ENCODE measurements around the gene RBM46. TPM values are rescaled to one million over a fixed set of nuclear protein-coding genes. Genes with fewer than 3 reads are reported as not detected.

The RBM46 gene, protein sequence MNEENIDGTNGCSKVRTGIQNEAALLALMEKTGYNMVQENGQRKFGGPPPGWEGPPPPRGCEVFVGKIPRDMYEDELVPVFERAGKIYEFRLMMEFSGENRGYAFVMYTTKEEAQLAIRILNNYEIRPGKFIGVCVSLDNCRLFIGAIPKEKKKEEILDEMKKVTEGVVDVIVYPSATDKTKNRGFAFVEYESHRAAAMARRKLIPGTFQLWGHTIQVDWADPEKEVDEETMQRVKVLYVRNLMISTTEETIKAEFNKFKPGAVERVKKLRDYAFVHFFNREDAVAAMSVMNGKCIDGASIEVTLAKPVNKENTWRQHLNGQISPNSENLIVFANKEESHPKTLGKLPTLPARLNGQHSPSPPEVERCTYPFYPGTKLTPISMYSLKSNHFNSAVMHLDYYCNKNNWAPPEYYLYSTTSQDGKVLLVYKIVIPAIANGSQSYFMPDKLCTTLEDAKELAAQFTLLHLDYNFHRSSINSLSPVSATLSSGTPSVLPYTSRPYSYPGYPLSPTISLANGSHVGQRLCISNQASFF
- total RNA-seq, result not detected in 2 replicates

DNA sequence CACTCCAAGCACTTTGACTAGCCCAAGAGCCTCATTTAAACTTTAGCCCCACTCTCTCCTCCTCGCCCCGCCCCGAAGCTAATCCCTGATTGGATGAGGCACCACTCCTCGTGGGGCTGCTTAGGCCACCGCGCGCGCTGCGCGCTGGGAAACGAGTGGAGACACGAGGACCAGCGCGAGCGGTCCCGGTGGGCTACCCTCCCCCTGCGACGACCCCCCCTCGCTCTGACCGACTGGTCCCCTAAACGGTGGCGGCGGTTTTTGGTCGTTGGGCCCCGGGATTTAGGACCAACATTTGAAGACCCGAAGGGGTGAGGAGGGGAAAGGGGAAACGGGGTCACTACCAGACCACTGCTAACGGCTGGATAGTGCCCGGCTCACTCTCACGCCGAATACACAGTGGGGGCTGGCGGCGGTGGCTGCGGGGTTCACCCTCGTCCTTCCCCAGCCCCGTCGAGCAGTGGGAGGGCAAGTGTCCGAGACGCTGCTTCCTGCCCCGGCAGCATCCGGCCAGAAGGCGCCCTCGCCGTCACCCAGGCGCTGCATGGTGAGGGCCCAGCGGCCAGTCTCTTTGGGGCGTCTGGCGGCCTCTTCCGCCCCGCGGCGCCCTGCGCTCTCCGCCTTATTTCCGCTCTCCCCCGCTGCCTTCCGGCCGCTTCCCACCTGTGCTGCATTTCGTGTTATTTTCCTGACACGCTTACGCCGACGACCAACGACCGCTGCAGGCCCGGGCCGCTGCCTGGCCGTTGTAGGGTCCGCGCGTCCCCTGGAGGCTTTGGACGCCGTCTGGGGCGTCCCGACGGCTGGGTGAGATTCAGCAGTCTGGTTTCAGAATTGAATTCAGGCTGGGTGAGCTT, at the start of gene RBM46:
RBM46 (plus strand) TSS at position 147 of the 857 bp plus-strand sequence. CDS start 15,481 bp downstream, outside the sequence.

DNA sequence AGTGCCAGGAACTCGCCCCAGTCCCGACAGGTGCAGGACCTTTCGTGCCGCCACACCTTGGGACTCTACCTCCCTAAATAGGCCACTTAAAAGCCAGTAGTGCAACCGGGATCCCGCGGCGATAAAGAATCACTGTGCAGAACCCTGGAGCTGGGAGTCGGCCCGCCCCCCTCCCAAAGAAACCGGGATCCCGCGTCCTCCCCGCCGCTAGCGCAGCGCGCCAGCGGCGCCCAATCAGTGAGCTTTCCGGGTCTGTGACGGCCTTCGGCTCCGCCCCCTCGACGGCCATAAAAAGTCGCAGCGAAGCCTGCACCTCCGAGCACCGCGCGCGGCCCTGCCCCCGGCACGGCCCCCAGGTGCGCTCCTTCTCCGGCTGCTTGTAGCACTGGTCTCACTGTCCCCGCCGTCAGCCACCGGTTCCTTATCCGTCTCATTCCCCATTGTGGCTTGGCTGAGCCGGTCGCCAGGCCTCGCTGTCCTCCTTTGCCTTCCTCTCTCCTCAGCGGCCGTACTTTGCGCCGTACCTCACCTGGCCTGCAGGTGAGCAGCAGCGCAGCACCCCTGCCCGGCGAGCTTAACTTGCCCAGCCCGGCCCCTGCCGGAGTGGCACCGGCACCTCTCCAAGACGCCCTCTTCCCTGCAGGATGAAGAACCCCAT, 37.3 kb upstream of the RBM46 start, which contains the start of gene LRAT:
LRAT (plus strand) TSS at position 318 of the 658 bp plus-strand sequence; CDS start at position 645, 327 bp downstream.

Other genes starting within 250 kb of the RBM46 start
- 41.9 and 111 TPM in 2 replicates for gene PLRG1, start 230.9 kb upstream of the RBM46 start, total RNA-seq
- not detected in 2 replicates for gene FGB, start 218.3 kb upstream of the RBM46 start, total RNA-seq
- gene FGA, start 190.5 kb upstream of the RBM46 start, total RNA-seq, result not detected in 2 replicates
- gene FGG, start 168.6 kb upstream of the RBM46 start, total RNA-seq, result not detected in 2 replicates
- gene LRAT, start 37.3 kb upstream of the RBM46 start, total RNA-seq, result 0.06 TPM in 1 of 2 replicates, not detected in the other

All from bladder microvascular endothelial cell (primary cell).